HuH-7.5 (cell line): ENCODE data around the gene BPIFB2.

Experiments
- DNase-seq: peaks from one replicate; pipeline ENCODE4 v3.0.0; 2011; ENCODE audit warnings: low spot score

The BPIFB2 gene

DNA sequence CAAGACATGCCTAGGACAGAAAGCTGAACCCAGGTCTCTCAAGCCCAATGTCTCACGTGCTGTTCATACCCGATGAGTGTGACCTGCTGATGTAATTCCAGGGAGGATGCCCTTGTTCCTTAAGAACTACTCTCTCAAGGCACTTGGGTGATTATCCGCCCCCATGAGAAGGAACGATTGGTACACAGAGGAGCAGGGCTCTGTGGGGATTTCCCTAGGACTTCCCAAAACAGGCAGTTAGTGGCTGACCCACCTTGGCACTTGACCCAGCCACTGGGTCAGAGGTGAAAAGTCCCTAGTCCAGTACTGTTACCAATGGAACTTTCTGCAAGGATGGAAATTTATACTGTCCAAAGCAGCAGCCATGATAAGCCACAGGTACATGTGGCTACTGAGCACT lies 14.8 kb downstream of the BPIFB2 start:
- DNase-seq, result no peak

DNA sequence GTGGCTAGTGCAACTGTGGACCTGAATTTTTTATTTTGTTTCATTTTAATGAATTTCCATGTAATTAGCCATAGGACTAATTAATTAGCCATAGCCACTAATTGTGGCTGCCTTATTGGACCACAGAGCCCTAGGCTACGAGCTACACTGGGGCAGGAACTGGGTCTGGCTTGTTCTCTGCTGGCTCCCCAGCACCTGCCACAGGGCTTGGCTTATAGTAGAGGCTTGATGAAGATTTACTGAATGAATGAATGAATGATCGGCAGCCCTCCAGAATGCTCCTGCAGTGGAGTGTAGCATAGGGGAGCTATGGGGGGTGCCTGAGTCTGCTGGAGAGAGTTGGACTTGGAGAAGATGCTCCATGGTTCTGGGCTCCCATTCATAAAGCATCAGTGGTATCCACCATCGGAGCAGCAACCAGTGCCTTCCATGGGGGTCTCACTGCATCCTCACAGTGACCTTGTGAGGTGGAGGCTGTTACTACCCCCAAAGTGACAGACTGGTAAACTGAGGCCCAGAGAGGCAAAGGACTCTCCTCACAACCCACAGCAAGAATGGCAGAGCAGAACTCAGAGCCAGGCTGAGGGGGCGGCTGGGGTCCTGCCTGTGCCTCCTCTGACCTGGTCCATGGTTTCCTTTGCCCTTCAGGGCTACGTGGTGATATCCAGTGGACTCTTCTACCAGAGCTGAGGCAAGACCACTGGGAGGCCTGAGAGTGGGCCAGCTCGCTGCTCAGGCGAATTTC lies 15.4 kb downstream of the BPIFB2 start:
- DNase-seq, result no peak

DNA sequence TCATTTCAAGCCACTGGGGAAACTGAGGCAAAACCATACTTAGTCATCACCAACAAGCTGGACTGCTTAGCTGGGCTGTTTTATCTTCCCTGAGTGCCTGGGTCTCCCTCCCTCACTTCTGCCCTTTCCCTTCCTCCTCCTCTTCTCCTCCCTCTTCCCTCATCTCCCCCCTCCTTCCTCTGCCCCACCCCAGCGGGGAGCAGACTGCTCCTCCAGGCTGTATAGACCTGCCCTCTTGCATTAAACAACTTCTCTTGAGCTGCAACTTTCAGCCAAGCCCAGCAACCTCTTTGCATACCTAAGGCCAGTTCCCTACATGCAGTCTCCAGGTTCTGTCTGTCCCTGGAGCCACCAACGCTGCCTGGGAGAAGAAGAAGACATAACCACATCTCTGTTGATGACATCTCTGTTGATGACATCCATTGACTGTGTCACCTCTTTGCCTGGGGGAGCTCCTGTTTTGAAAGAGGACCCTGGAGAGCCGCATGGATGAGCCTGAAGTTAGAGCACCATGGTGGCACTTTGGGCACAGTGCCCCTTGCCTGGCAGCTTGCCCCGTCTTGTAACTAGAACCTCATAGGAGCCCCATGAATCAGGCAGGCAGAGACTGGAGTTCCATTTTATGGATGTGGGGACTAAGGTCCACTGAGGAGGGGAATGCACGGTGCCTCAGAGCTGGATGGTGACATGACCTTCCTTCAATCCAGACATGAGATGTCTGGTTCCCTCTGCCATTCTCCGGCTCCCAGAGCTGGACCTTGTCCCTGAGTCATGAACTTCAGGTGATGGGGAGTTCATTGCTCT lies 16.1 kb downstream of the BPIFB2 start:
- DNase-seq, result no peak

DNA sequence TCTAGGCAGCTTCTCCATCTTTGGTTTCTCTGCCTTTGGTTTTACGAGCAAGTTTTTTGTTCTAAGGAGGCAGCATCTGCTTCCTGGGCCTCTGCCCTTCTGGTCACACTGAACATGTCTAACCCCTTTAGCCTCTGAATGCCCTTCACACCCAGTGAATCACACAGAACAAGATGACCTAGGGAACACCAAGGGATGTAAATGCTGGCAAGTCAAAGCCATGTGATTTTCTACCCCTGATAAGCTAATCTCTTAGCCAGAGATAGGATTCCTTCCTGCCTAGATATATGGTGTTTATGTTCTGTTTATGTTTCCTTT lies 16.7 kb downstream of the BPIFB2 start:
- DNase-seq, result no peak

DNA sequence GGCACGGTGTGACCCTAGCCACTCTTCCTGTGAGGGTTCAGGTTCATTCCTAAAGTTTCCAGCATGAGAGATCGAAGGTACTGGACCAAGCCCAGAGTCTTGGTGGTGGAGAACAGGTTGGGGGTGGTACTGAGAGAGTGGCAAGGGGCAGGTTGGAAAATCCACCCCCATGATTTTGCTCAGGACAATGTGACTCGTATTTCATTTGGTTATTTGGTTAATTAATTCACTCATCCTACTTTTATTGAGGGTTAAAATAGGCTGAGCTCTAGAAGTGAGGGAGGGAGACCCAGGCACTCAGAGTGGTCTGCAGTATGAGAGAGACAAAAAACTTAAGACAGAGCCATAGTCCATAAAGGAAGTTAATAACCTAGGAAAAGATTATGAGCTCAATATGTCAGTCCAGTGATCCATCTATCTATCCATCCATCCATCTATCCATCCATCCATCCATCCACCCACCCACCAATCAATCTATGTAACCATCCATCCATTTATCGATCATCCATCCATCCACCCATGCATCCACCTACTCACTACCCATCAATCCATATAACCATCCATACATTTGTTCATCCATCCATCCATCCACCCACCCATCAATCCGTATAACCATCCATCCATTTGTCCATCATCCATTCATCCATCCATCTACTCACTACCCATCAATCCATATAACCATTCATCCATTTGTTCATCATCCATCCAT lies 17.3 kb downstream of the BPIFB2 start:
- DNase-seq, result no peak

DNA sequence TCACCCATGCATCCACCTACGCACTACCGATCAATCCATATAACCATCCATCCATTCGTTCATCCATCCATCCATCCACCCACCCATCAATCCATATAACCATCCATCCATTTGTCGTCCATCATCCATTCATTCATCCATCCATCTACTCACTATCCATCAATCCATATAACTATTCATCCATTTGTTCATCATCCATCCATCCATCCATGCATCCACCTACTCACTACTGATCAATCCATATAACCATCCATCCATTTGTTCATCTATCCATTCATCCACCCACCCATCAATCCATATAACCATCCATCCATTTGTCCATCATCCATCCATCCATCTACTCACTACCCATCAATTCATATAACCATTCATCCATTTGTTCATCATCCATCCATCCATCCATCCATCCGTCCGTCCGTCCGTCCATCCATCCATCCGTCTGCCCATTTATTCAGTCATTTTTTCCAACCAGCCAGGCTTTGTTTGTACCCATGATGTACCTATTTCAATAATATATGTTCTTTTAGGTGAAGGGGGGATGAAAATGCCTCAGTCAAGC lies 17.9 kb downstream of the BPIFB2 start:
- DNase-seq, result no peak

DNA sequence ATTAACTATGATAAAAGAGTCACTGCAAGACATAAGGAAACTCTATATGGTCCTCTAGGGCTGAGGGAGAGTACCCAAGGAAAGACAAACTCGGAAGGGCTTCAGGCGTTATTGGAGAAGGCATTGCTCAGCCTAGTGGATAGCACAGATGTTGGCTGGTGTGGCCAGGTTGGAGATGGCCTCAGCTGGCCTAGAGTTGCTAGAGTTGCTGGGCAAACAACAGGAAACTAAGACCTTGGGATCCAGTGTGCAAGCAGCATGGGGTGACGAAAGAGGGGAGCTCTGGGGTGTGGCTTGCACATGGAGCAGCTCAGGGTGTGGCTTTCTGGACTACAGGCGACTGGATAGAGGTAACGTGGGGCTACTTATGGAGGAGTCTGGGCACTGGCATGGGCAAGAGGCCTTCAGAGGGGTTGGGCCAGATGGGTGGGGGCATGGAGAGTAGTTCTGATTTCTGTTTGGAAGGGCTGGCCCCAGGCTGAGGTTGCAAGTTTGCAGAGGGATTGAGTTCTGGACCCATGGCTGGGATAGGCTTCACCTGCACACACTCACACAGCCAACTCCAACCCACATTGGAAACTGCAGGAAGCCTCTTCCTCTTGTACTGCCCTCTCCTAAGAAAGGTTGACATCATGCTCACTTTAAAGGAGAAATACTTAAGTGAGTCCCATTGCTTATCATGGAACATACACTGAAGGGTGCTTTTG lies 18.7 kb downstream of the BPIFB2 start:
- DNase-seq, result no peak

DNA sequence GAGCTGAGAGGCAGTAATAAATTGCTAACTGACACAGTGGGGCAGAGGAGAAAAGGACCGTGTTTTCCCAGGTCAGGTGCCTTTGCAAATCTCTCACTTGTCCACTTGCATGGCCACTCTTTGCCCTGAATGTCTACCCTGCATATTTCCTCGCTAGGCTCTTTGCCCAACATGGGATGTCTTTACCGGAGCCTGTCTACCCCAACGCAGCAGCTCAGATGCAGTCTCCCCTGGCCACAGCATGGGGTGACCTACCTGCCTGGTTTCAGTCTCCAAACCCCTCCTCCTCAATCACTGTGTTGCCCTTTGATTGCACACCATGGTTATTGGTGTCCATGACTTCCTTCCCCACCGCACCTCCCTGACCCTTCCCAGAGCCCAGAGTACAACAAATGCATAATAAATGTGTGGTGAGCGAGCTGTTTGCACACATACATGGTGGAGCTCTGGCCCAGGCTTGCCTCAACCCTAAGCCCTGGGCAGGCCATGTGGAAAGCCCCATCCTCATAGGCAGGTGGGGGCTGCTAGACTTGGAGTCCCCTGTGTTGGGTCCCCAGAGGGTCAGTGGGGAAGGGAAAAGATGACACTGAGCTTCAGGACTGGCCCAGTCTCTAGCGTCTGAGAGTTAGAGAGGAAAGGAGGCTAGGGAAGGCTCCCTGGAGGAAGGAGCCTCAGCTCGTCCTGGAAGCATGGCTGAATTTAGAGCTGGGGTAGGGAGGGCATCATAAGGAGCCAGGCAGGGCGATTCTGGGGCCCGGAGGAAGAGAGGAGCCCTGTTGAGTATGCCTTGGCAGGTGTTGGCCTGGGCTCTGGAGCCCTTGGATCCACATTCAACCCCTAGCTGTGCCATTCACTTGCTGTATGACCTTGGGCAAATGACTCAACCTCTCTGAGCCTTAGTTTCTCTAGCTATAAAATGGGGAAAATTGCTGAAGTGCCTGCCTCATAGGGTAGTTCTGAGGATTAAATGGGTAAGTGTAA lies 19.6 kb downstream of the BPIFB2 start:
- no peak for DNase-seq

DNA sequence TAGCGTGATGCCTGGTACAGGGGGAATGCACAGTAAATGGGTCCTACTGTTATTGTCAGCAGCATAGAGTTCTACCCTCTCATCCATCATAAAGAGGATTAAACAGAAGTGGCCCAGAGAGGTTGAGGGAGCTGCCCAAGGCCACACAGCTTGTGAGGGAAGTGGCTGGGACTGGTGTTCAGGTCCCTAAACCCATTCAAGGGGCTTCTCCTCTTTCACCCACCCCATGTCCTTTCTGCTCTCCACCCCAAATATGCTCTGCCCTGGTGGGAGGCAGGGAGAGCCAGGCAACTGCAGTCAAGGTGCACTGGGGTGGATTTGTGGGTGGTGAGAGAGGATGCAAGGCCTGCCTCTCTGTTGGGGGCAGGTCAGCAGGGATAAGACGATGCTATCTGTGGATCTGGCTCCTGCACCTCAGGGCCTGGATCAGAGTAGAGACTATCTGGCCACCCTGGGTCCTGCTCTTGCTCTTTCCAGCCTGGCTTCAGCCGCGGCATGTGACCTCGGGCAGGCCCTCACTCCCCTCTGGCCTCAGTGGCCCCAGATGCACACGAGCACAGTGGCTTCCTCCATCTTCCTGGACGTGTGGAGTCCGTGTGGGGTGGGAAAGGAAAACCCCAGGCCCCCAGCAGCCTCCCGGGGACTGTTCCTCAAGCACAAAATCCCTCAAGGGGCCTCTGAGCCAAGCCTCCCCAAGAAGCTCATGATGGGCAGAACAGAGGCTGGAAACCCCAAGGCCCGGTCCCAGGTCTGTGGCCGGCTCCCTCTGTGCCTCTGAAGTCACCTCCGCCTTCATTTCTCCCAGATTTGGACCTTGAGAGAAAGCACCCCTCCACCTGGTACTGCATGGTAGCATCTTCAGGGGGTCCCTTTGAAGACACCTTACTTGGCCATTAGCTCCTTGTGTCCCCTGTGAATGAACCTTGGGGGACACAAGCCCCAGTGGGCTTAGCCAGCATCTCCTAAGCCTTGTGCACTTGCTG lies 20.6 kb downstream of the BPIFB2 start:
- no peak for DNase-seq

DNA sequence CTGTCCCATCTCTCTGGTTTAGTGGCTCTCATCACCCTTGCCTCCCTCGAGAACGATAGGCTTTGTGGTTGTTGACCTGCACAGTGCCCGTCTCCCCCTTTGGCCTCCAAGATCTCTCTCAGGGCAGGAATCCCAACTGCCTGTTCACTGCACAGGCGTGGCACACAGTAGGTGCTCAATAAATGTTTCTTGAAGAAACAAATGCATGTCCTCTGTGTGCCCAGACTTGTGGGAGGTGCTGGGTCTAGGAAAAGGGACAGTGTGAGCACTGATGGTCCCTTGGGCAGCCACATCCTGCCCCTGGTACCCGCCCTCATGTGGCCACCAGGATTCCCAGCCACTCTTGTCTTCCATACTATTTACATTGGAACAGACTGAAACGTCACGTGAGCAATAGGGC lies 21.4 kb downstream of the BPIFB2 start:
- no peak for DNase-seq

DNA sequence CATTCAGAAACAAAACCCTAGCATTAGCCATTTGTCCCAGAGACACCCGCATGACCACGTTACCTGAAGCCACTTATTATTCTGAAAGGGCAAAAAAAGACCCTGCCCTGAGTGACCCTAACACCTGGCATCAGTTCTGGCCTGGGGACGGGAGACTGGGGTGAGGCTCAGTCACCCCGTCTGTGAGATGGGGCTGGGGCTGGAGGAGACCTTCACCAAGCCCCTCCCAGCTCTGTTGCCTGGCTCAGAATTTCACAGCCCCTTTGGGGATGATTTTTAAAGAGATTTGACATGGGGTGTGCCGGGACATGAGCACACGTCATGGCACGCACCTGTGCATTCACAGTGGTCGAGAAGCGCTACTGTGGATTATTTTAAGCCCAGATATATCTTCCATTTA lies 22.6 kb downstream of the BPIFB2 start:
- no peak for DNase-seq

DNA sequence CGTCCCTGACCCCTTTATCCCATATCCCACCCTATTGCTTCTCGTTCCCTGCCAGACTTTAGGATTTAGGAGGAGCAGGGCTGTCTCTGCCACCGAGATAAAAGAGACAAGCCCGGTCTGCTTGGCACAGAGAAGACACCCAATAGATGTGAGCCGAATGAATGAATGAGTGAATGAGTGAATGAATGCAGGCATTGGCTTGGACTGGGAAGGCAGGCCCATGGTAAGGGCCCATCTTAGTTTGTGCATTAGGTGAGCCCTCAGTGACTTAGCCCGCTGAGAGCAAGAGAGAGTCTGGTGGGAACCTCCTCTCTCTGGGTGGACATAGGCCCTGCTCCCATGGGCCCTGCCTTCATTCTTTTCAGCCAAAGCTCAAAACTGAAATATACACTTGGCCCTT lies 23.1 kb downstream of the BPIFB2 start:
- DNase-seq, result no peak

DNA sequence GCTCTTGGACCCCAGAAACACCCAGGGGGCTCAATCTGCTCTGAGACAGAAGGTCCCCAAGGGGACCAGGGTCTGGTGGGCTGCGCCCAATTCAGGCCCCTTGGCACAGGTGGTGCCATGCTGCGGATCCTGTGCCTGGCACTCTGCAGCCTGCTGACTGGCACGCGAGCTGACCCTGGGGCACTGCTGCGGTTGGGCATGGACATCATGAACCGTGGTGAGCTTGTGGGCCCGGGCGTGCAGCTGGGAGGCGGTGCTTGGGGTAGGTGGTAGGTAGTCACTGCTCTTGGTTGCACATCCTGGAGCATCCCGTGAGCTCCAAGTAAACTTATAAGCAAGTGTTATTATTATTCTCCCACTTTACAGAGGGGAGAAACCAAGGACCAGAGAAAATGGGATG lies 24.0 kb downstream of the BPIFB2 start, which contains the start of gene BPIFB6:
BPIFB6 (plus strand) TSS at position 118 of the 400 bp plus-strand sequence; CDS start at position 118, 0 bp downstream.
- DNase-seq, result no peak

DNA sequence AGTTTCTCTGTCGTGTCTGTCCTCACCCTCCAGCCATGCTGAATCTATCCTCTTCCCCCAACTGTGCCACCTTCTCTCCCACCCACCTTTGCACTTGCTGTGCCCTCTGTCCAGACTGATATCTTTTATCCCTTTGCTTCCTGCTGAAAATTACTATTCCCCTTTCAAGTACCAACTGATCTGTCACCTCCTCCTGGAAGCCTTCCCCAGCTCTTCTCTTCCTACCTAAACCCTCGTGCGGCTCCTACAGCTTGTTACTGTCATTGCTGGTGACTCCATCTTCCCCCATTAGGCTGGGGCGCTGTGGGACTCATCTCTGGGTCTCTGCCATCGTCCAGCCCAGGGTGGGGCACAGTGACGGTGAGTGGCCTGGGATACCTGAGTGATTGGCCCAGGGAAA lies 25.1 kb downstream of the BPIFB2 start:
- no peak for DNase-seq

DNA sequence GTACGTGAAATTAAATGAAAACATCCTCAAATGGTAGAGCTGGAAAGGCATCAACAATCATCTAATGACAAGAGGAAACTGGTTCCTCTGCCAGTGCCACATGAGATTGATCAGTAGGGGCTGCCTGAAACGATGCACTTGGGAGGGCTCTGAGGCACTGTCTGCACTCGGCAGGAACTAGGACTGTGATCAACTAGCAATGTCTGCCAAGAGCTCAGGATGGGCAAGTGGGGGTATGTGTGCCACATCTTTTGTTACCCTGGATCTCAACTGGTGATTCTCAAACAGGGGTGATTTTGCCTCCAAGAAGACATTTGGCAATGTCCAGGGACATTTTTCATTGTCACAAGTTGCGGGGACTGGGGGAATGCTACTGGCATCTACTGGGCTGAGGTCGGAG lies 25.9 kb downstream of the BPIFB2 start:
- DNase-seq, result no peak

DNA sequence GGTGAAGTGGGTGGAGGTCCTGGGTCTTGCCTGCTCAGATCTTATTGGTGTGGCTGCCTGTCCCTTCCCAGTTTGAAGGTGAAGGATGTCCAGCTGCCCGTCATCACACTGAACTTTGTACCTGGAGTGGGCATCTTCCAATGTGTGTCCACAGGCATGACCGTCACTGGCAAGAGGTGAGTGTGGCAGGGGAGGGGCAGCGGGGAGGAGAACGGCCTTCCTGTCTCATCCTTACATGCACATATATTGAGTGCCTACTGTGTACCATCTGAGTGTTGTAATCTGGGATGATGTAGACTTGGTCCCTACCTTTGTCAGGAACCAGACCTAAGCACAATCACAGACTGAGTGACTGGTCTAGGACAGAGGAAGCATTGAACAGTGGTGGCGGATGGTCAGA lies 26.6 kb downstream of the BPIFB2 start:
- DNase-seq, result no peak

DNA sequence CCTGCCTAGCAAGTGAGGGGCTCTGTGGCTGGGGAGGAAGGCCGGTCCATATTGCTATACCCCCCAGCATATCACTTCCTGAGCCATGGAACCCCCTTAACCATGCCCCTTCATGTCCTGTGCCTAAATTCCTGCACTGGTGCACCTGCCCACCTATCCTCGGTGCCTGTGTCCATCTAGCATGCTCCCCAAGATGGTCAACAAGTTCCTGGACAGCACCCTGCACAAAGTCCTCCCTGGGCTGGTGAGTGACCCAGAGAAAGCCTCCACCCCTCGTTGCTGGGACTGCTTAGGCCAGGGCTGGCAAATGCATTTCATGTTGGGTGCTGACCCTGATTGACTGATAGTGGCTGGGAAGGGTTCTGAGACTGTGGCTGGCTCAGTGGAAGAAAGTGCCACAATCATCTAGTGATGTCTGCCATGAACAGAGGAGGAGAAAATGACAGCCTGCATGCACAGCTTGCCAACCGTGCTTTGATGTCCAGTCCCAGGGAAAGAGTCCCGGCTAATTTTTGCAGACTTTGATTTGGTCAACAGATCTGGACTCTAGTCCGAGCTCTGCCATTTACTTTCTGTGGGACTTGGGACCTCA lies 27.5 kb downstream of the BPIFB2 start:
- DNase-seq, result no peak

DNA sequence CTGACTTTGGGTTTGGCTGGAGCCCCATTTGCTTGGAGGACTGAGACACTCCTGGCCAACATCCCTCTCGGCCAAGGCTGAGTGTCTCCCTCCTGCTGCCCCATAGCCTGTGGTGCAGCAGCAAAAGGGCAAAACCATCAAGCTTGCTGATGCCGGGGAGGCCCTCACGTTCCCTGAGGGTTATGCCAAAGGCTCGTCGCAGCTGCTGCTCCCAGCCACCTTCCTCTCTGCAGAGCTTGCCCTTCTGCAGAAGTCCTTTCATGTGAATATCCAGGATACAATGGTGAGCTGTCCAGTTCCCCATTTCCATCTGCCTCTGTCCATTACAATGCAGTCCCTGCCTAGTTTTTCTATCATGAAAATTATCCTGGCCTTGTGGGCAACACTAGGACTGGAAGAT lies 30.0 kb downstream of the BPIFB2 start:
- no peak for DNase-seq

DNA sequence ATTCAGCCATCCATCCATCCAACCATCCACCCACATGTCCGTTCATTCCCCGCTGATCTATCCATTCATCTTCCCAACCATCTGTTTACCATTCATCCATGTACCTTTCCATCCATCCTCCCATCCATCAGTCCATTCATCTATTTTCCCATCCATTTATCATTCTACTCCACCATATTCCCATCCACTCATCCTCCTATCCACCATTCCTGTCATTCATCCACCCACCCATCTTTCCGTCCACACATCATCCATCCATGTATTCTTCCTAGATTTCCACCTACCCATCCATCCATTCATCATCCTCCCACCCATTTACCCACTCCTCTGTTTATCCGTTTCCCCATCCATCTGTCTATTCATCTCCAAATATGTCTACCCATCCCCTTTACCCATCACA lies 30.7 kb downstream of the BPIFB2 start:
- DNase-seq, result no peak
